ENCODE results near the gene MEIS2.

The MEIS2 gene

GRCh38 chr15:36879568-36880222, 220.7 kb downstream of the MEIS2 start (continued):
- TF ChIP-seq, protein P1, sequence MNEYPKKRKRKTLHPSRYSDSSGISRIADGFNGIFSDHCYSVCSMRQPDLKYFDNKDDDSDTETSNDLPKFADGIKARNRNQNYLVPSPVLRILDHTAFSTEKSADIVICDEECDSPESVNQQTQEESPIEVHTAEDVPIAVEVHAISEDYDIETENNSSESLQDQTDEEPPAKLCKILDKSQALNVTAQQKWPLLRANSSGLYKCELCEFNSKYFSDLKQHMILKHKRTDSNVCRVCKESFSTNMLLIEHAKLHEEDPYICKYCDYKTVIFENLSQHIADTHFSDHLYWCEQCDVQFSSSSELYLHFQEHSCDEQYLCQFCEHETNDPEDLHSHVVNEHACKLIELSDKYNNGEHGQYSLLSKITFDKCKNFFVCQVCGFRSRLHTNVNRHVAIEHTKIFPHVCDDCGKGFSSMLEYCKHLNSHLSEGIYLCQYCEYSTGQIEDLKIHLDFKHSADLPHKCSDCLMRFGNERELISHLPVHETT (tag by site-specific recombination; IDR thresholded peaks at IDR 0.05), result no peak
- TF ChIP-seq ZNF239 (tag by site-specific recombination; IDR thresholded peaks at IDR 0.05), result no peak

GRCh38 chr15:36878684-36879262, 221.6 kb downstream of the MEIS2 start:
- no peak overlapping the region for H3K27ac ChIP-seq (ENCODE audit: extremely low read depth, low read depth, low read length)
- ChIA-PET POLR2A (interaction anchor here (0.6 kb wide), 1 partner anchor 56 kb away, joined by 3 read pairs; no protein-coding TSS in a partner anchor), CTCF (interaction anchor here (0.7 to 1.2 kb wide), 2 partner anchors 377 to 926 kb away, joined by 3 read pairs; no protein-coding TSS in a partner anchor)
- no peaks in the 10 kb centered on the region for H3K4me1 ChIP-seq (ENCODE audit: control insufficient read depth, insufficient read depth, low read length)
- no peaks in the 10 kb centered on the region for H3K9me3 ChIP-seq (ENCODE audit: control insufficient read depth, insufficient read depth, low read depth, low read length)
- TF ChIP-seq PRDM2 (tag by site-specific recombination; IDR thresholded peaks at IDR 0.05; ENCODE audit: borderline replicate concordance) (no peak), ZSCAN4 (tag by site-specific recombination; IDR thresholded peaks at IDR 0.05) (0 out of 2 replicates have a peak, but pooled peaks have one; percentile 26)
- H3K36me3 ChIP-seq (ENCODE audit: control insufficient read depth in 2 of 2, insufficient read depth in 1 of 2, low read length in 2 of 2), result no peaks in the 10 kb centered on the region
- H3K4me3 ChIP-seq (ENCODE audit: low read depth, low read length), result no peak overlapping the region

- no peak overlapping the region for H3K27ac ChIP-seq (ENCODE audit: extremely low read depth, low read depth, low read length)
- no peak overlapping the region for H3K4me3 ChIP-seq (ENCODE audit: low read depth, low read length)
- POLR2A ChIA-PET, result no interaction called here
- H3K36me3 ChIP-seq (ENCODE audit: control insufficient read depth in 2 of 2, insufficient read depth in 1 of 2, low read length in 2 of 2), result no peaks in the 10 kb centered on the region
- no peaks in the 10 kb centered on the region for H3K9me3 ChIP-seq (ENCODE audit: control insufficient read depth, insufficient read depth, low read depth, low read length)
- TF ChIP-seq ZNF433 (tag by site-specific recombination; IDR thresholded peaks at IDR 0.05; ENCODE audit: low read depth) (no peak), ZNF280D (tag by site-specific recombination; IDR thresholded peaks at IDR 0.05) (no peak), ZFHX2 (tag by site-specific recombination; conservative IDR thresholded peaks at IDR 0.05) (no peak; the same call in 1 of the 2 replicates), ZNF596 (tag by site-specific recombination; IDR thresholded peaks at IDR 0.05) (peak; percentile 73; the same call in 1 of the 2 replicates)
- CTCF ChIA-PET, result interaction anchor here (0.7 to 2.2 kb wide), 3 partner anchors 257 to 926 kb away, joined by 3 to 8 read pairs (median 3); no protein-coding TSS in a partner anchor
- H3K4me1 ChIP-seq (ENCODE audit: control insufficient read depth, insufficient read depth, low read length), result no peaks in the 10 kb centered on the region
Observed at GRCh38 chr15:36877796-36878683, 222.3 kb downstream of the MEIS2 start.

Measured in HEK293 (cell line).